Measurements from ENCODE around the gene BCL2L12. TPM values are rescaled to one million over a fixed set of nuclear protein-coding genes. Genes with fewer than 3 reads are reported as not detected.

The BCL2L12 gene
- total RNA-seq, 1 experiment from 2014 or later: 145 TPM

DNA sequence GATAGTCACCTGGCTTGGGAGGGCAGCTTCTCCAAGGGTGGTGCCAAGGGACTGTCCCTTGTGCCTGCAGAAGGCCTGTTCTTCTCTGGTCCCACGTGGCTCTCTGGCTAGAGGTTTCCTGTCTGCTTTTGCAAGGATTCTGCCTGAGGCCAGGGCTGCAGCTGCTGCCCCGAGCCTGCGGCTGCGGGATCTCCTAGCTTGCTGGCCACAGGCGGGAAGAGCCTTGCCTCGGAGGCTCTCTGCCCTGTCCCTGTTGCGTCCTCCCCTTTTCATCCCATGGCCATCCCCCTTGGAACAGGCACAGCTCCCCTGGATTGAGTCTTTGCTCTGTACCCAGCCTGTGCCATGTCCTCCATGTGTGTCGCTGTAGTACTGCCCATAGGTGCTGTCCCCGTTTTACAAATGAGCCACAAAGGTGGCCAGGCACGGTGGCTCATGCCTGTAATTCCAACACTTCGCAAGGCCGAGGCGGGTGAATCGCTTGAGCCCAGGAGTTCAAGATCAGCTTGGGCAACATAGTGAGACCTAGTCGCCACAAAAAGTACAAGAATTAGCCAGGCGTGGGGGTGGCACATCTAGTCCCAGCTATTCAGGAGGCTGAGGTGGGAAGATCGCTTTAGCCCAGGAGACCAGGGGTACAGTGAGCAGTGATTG, 9.2 kb upstream of the BCL2L12 start:
- no peak overlapping the region for H2BK120ac ChIP-seq (ENCODE audit: low read depth, low read length, poor library complexity, severe bottlenecking)
- H3K56ac ChIP-seq (ENCODE audit: insufficient read length, low read depth, low read length): no peak overlapping the region
- no peak for DNase-seq
- H3K23me2 ChIP-seq (ENCODE audit: insufficient read length, low read depth, low read length, poor library complexity, severe bottlenecking): no peaks in the 10 kb centered on the region
- H3K23ac ChIP-seq (ENCODE audit: insufficient read length, low read depth, low read length): no peak overlapping the region
- no peak overlapping the region for H3K4me2 ChIP-seq (ENCODE audit: insufficient read depth, insufficient read length, low read length)
- no peak overlapping the region for H3K27ac ChIP-seq (ENCODE audit: insufficient read length, low read depth, low read length)
- H4K20me1 ChIP-seq (ENCODE audit: control insufficient read depth, insufficient read depth, insufficient read length): no peaks in the 10 kb centered on the region
- H3K79me2 ChIP-seq (ENCODE audit: insufficient read depth, low read length): no peaks in the 10 kb centered on the region
- no peak overlapping the region for H2AK5ac ChIP-seq (ENCODE audit: insufficient read length, low read length)
- H3K4me1 ChIP-seq (ENCODE audit: insufficient read depth, low read length): no peaks in the 10 kb centered on the region
- H4K5ac ChIP-seq (ENCODE audit: insufficient read length, low read depth, low read length): no peak overlapping the region
- Mint-ChIP-seq H3K4me1 (peaks cover 19 to 21% of the 10 kb centered on the region in 2 experiments), H3K27me3 (ENCODE audit: low read depth) (no peaks in the 10 kb centered on the region), H3K27ac (peak overlapping the region; percentile 82 to 97 (median 91); a peak in 6 of 7 replicates), H3K4me3 (no peak overlapping the region; a peak in 1 of 5 replicates), H3K9me3 (peaks cover 7% of the 10 kb centered on the region in 2 experiments; a peak in 4 of 5 replicates), H3K36me3 (ENCODE audit: insufficient read depth in 1 of 3, low read depth in 3 of 3) (peaks cover 45 to 86% (median 84%) of the 10 kb centered on the region in 3 experiments)
- H3K4ac ChIP-seq (ENCODE audit: low read depth, low read length): no peak overlapping the region
- H4K8ac ChIP-seq (replicated peaks; ENCODE audit: insufficient read length, low read depth, low read length): no peak overlapping the region
- H4K91ac ChIP-seq (ENCODE audit: insufficient read length, low read depth, low read length): no peak overlapping the region
- no peak overlapping the region for H3K9ac ChIP-seq (ENCODE audit: extremely low read depth, insufficient read length, low read length)
- H3T11ph ChIP-seq (ENCODE audit: low read length): no peak overlapping the region
- no peak overlapping the region for H2AFZ ChIP-seq (ENCODE audit: low read length)
- no peak overlapping the region for H2BK5ac ChIP-seq (ENCODE audit: insufficient read length, low read length)
- H2BK12ac ChIP-seq (ENCODE audit: insufficient read length, low read depth, low read length): no peak overlapping the region
- no peaks in the 10 kb centered on the region for H3K9me3 ChIP-seq (ENCODE audit: control insufficient read depth, low read depth, low read length)
- no peak overlapping the region for H2BK20ac ChIP-seq (ENCODE audit: low read depth, low read length, poor library complexity, severe bottlenecking)
- no peak overlapping the region for H2BK15ac ChIP-seq (ENCODE audit: low read depth, low read length)
- no peaks in the 10 kb centered on the region for H3K27me3 ChIP-seq (ENCODE audit: insufficient read depth, low read length)
- TF ChIP-seq, protein P1, sequence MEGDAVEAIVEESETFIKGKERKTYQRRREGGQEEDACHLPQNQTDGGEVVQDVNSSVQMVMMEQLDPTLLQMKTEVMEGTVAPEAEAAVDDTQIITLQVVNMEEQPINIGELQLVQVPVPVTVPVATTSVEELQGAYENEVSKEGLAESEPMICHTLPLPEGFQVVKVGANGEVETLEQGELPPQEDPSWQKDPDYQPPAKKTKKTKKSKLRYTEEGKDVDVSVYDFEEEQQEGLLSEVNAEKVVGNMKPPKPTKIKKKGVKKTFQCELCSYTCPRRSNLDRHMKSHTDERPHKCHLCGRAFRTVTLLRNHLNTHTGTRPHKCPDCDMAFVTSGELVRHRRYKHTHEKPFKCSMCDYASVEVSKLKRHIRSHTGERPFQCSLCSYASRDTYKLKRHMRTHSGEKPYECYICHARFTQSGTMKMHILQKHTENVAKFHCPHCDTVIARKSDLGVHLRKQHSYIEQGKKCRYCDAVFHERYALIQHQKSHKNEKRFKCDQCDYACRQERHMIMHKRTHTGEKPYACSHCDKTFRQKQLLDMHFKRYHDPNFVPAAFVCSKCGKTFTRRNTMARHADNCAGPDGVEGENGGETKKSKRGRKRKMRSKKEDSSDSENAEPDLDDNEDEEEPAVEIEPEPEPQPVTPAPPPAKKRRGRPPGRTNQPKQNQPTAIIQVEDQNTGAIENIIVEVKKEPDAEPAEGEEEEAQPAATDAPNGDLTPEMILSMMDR (conservative IDR thresholded peaks at IDR 0.05): no peak
- no CpG with 5 or more reads among the region's 17 CpGs for WGBS (ENCODE audit: extremely low coverage, insufficient read length, low lambda C conversion rate)
- H3K79me1 ChIP-seq (ENCODE audit: insufficient read depth, low read depth, low read length, poor library complexity, severe bottlenecking): no peaks in the 10 kb centered on the region
- no peak overlapping the region for H3K18ac ChIP-seq (ENCODE audit: insufficient read length, low read depth, low read length)
- H3K14ac ChIP-seq (ENCODE audit: insufficient read depth, low read length): no peak overlapping the region; the same call in 1 of the 2 replicates
